T-helper 2 cell (primary cell): Measurements from ENCODE around the gene ZNF639.
A peak's percentile ranks its signal among the peaks of the same experiment; 100 is the strongest.

Experiments used
- DNase-seq, 5 experiments: peaks; one replicate each; pipeline versions ENCODE4 v3.0.0 to v3.0.0-alpha.2; 2012 to 2022

The ZNF639 gene

DNA sequence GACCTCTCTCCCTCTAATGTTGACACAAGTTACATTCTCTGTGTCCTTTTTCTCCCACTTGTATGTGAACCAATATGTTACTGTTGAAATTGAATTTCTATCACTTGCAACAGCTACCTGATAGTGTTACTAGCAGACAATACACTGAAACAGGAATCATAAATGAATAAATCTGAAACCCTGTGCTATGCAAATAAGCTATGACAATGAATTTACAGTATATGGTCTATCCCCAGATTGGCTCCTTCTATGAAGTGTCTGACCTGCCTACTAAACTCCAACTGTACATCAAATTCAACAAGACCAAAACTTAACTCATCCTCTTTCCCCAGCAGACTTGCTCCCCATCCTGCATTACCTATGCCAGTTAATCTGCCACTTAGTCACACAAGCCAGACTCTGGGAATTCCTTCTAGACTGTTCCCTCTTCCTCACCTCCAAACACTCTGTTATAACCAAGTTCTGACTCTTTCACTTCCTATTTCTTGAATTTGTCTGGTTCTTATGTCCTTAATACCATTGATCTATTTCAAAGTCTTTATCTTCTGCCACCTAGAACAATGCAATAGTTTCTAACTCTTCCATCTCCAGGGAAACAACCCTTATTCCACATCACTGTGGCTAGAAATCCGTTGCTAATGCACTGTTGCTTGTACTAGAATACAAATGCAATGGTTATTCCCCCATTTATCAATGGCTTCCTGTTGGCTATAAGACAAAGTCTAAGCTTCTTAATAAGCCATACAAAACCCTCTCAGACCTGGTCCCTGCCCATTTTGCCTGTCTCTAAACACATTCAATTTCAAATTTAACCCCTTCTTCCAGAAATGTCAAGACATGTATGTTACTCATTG, 13.4 kb upstream of the ZNF639 start:
- DNase-seq = no peak

DNA sequence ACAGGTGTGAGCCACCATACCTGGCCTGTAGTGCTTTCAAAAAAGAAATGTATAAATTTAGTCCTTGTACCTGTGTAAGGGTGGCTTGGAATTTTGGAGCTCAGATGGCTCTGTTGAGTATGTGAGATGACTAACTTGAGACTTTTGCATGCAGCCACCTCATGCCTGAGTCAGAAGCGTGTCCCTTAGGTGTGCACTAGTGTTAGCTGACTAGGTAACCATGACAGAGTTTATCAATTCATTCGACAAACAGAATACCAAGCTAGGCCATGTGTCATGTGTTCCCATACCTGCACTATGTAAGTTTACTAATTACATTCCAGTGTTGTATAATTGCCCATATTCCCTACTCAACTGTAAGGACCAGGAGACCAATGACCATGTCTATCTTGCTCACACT, 4.0 kb upstream of the ZNF639 start:
- DNase-seq = no peak

DNA sequence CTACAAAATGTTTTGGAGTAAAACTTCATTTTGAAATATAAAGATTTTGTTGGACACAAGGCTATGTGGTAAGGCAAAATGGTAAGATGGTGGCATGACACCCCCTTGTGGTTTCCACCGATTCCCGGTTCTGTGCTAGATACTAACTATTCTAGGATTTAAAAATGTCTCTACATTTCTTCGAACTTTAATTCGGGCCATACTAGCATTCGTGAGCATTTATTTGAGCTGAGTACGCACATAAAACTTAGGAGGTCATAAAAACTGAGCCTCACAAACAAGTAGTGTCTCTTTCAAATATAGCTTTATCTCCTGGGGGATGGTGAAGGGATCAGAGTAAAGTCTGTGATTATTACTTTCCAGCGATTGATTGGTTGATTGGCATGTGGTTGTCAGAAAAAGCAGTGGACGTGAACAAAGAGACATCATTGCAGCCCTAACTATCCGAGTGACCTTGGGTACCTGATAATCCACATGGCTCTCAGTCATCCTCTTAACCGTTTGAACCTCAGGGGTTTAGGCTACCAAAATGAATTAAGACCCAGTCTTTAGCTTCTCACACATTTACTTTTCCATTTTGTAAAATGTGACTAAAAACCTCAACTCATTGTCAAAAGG, 1.1 kb upstream of the ZNF639 start:
- DNase-seq = peak in 1 of 5 experiments; percentile 40

DNA sequence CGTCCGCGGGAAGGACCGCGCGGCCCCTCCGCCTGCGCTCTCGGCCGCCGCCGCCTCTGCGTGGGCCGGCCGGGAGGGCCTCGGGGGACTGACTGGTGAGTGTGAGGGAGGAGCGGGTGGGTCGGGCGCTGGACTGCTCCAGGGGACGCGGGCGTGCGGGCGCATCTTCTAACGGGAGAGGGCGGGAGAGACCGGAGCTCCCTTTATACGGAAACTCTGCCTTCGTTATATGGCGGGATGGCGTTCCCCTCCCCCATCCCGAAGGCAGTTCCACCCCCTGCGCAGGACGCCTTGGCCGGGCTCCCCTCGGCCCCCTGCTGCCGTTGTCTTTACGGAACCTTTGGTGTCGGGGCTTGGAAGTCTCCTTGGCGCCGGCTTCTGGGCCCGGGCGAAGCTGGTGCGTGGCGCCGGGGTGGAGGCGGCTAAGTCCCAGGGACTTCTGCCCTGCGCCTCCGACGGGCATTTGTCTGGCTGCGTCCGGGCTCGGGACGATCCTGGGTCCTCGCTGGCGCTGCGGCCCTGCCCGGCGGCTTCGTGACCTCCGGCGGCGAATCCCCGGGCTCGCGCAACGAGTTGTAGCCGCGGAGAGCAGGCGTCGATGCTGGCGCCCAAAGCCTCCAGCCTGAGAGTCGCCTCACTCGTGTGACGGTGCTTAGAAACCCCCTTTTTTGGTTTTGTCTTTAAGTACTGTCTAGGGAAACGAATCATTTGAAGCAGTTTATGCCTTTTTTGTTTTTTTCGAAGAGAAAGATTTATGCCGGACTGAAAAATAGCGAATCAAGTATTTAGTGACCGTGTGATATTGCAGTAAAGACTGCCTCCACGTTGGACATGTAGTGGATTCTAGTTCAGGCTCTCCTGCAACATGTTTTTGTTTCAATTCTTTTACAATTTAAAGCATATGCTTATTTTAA, 623 bp downstream of the ZNF639 start:
- DNase-seq = peak; percentile 30 to 72 (median 48)

DNA sequence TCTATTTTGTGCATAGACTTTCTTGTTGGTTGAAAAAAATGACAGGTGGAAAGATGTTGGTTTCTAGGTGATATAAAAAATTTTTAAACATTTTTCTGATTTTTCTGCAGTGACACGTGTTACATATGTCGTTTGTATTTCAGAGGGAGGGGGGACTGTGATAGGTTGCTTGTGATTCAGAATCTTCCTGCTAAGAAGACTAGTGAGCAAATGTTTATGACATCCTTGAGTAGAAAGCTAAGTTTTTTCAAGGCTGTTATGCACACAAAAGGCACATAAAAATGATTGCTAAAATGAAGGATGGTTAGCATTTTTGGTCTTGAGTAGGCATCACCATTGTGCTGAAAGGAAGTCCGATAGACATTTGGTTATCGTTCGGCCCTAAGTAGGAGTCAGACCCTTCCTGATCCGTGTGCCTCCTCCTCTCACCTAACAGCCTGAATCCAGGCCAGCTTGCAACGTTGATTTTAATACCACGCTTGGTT, 1.5 kb downstream of the ZNF639 start:
- peak in 1 of 5 experiments; percentile 78 for DNase-seq

DNA sequence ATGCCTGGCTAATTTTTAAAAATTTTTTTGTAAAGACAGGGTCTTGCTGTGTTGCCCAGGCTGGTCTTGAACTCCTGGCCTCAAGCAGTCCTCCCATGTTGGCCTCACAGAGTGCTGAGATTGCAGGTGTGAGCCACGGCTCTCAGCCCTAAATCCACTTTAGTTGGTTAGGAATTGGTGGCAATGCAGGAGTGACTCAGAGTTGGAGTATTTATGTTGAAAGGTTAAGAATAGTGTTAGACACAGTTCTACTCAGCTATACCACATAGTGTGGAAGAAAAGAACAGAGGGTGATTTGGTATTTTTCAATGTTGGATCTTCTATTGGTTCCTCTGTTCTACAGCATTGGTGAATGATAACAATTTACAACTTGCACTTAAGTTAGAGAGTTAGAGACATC, 7.6 kb downstream of the ZNF639 start:
- DNase-seq = no peak

DNA sequence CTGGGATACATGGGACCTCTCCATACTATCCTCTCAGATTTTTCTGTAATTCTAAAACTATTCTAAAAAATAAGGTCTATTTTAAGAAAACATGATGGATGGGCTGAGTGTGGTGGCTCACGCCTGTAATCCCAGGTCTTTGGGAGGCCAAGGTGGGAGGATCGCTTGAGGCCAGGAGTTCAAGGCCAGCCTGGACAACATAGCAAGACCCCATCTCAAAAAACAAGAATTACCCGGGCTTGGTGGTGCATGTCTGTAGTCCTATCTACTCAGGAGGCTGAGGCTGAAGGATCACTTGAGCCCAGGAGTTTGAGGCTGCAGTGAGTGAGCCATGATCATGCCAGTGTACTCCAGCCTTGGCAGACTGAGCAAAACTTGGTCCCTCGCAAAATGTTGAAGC, 9.4 kb downstream of the ZNF639 start:
- no peak for DNase-seq

DNA sequence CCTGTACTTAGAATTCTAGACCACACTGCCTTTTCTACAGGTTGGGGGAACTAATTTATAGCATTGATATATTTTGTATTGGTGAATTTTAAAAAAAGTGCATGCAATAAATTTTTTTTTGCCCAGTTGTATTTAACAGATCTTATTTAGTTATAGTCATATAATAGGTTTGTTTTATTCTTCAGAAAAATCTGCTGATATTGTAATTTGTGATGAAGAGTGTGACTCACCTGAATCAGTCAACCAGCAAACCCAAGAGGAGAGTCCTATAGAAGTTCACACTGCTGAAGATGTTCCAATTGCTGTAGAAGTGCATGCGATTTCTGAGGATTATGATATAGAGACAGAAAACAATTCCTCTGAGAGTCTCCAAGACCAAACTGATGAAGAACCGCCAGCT, 10.3 kb downstream of the ZNF639 start:
- no peak for DNase-seq

DNA sequence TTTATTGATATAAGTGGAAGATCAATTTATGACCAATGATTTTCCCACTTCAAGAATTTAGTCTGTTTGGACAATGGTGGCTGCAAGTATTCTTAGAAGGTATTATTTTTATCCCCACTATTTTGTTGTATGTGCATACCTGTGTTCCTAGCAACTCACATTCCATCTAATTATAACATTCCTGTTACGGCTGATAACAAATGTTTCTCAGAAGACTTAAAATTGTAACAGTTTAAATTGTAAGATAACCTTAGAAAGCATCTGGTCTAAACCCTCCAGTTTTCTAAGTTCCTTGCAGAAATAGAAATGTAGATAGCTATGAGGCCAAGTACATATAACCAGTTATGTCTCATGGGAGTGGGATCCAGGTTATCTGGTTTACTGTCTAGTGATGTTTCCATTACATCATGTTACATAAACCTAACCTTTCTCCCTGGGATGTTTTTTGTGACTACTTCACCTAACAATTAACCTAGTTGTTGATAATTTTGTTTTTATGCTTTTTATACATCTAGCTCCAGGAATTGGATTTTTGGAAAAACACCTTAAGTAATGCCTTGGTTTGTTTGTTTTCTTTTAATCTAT, 13.6 kb downstream of the ZNF639 start:
- no peak for DNase-seq

DNA sequence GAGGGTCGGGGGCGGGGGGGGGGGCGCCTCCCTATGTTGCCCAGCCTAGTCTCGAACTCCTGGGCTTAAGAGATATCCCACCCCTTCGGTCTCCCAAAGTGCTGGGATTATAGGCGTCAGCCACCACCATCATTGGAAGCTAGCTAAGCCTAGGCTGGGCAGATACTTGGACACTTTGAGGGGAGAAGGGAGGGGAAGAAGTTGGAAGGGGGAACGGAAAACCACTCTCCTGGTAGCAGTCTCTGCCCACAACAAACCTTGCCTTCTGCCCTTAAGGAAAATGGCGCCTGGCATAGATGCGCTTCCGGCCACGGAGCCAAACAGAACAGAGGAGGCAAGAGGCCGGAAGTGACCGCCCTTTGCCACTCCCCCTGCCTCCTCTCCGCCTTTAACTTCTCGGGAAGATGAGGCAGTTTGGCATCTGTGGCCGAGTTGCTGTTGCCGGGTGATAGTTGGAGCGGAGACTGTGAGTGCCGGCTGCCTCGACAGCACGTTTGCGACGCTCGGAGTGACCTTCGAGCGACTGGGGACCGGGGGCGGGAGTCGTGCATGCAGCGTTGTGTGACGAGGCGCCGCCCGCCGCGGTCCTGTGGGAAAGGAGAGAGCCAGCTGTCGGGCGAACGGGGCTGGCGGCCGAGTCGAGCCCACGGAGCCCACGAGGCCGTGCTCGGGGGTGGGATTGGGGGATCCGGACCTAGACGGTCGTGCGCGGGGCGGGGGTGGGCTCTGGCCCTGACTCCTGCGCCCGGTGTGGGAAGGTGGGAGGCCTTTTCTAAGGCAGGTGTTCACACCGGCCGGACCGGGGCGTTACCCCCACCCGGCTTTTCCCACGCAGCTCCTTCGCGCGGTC, 24.7 kb downstream of the ZNF639 start, which contains the start of gene MFN1:
MFN1 (plus strand) TSS at position 365 of the 850 bp plus-strand sequence. CDS start 1,143 bp downstream, outside the sequence.
- peak; percentile 67 to 96 (median 83) for DNase-seq

DNA sequence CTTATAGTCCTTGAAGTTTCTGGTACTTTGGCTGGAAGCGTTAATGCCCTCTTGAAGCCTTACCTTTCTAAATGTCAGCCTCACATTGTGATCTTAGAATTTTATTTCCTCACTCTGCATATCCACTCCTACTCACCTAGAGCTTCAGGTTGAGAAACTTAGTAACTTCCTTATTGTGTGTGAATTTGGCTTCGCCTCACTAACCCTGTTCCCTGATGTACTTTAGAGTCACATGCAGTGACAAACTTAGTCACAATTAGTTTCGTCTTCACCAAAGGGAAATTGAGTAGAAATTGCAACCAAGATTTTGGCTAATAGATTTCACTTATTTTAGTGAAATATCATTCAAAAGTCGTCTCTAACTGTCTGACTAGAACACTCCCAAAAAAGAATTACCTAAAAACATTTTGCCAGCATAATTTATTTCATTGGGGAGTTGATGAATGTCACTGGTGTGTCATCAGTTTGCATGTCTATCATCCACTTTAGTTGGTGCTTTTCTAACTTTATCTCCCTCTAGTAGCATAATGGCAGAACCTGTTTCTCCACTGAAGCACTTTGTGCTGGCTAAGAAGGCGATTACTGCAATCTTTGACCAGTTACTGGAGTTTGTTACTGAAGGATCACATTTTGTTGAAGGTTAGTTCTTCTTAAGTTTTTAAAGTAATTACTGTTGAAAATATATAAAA, 25.6 kb downstream of the ZNF639 start:
- DNase-seq = peak in 1 of 5 experiments; percentile 33

DNA sequence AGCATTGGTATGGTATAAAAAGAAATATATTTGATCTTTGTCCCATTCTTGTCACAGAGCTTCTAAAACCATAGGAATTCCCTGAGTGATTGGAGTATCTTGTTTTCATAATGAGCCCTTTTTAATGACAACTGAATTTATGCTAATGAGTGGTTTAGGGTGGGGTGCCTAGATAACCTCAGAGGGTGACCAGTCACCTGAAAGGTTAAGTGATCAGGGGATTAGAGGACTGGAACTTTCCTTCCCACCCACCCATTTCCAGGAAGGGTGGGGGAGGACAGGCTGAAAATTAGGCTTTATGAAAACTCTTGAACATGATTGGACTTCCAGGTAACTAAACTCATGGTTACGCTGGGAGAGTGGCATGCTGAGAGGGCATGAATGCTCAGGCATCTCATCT, 33.2 kb downstream of the ZNF639 start:
- DNase-seq = no peak

DNA sequence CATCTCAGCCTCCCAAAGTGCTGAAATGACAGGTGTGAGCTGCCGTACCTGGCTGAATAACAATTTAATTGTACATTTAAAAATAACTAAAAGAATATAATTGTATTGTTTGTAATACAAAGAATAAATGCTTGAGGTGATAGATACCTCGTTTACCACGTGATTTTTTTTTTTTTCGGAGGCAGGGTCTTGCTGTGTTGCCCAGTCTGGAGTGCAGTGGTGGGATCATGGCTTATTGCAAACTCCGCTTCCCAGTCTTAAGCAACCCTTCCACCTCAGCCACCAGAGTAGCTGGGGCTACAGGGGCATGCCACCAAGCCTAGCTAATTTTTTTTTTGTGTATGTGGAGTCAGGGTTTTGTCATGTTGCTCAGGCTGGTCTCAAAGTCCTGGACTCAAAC, 40.5 kb downstream of the ZNF639 start:
- no peak for DNase-seq

DNA sequence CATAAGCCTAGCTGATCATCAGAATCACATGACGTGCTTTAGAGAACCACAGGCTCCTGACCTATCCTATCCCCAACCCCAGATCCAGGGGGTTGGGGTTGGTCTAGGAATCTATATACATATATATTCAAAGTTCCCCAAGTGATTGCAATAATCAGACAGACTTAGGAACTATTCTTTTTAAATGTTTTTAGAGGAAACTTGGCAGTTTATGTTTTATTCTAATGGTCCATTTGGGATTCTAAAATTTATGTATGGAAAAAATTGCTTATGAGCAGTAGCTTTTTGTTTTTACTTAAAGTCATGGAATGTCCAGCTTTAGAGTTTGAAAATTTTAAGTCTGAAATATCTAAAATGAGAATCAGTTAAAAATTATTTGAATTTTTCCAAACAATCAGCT, 46.8 kb downstream of the ZNF639 start:
- no peak for DNase-seq

DNA sequence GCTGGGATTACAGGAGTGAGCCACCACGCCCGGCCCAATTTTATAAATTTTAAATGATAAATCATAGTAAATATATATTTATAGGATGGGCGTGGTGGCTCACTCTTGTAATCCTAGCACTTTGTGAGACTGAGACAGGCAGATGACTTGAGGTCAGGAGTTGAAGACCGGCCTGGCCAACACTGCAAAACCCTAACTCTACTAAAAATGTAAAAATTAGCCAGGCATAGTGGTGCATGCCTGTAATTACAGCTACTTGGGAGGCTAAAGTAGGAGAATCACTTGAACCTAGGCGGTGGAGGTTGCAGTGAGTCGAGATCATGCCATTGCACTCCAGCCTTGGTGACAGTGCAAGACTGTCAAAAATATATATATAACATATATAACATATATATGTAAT, 51.1 kb downstream of the ZNF639 start:
- peak in 1 of 5 experiments; percentile 4 for DNase-seq

DNA sequence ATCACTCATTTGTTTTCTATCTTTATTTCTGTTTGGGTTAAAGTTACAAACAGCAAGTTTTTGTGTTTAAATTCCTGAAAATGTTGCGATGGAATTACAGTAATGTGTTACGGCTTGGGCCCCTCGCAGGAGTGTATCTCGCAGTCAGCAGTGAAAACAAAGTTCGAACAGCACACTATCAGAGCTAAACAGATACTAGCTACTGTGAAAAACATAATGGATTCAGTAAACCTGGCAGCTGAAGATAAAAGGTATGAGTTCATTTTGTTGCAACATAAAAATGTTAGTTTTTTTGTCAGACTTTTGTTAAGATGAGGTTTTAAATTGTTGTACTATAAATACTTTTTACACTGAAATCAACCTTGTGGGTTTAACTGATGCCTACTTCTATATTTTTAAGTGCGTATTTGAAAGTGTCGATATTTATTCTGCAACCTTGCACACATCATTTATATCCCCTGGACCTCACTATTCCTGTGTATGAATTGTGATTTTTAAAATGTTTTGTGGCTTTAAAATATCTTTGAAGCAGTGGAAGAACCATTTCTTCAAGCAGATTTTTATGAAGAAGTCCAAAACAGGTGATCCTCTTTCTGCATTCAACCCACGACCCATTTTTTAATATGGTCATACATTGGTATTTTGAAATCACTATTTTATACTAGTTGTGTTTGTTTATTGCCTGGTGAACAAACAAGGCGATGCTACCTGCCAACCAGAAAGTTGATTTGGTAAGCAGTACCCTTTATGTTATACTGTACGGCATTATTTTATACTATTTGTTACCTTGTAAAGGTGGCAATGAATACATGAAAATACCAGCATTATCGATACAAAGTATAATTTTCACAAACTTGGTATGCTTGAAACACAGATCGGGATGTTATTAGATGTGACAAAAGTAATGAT, 52.5 kb downstream of the ZNF639 start:
- DNase-seq = no peak

DNA sequence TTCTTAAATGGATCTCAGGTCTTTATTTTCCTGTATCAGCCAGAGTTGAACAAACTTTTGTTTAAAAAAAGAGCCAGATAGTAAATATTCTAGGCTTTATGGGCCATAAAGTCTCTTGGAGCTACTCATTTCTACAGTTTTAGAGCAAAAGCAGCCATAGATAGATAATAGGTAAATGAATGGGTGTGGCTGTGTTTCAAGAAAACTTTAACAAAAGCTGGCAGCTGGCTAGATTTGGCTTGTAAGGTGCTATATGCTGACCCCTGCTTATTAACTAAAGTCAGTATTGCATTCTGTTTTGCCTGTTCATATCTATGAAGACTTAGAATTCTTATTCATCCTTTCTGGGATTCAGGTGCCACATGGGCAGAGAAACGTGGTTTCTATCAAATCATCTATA, 53.6 kb downstream of the ZNF639 start:
- DNase-seq = no peak
